T47D (cell line): ENCODE results near the gene PEX16.

ENCODE experiments used
- DNase-seq, 2 experiments: peaks; one replicate each; pipeline versions ENCODE4 v3.0.0 to v3.0.0-alpha.2; 2011 to 2012; ENCODE audit warnings: low read depth in 1 of 2, low spot score in 1 of 2
- JUND ChIP-seq: IDR thresholded peaks from 2 replicates; pipeline ENCODE4 v1.6.1; 2012; ENCODE audit warnings: low read depth
- in situ Hi-C: cut with HindIII; loops from 2 replicates; pipeline ENCODE4 v1.10.0; 2016; ENCODE audit warnings: low sequenced_read_pairs, low pct_unique_long_range_greater_than_20kb

Gene PEX16

GRCh38 chr11:45927684-45928413 is 10.2 kb upstream of the PEX16 start:
- in situ Hi-C loops = no loop called here
- no peak for DNase-seq
- TF ChIP-seq JUND = no peak

GRCh38 chr11:45927332-45927683 is 9.6 kb upstream of the PEX16 start:
- TF ChIP-seq JUND = no peak
- in situ Hi-C loops = no loop called here
- no peak for DNase-seq

DNA sequence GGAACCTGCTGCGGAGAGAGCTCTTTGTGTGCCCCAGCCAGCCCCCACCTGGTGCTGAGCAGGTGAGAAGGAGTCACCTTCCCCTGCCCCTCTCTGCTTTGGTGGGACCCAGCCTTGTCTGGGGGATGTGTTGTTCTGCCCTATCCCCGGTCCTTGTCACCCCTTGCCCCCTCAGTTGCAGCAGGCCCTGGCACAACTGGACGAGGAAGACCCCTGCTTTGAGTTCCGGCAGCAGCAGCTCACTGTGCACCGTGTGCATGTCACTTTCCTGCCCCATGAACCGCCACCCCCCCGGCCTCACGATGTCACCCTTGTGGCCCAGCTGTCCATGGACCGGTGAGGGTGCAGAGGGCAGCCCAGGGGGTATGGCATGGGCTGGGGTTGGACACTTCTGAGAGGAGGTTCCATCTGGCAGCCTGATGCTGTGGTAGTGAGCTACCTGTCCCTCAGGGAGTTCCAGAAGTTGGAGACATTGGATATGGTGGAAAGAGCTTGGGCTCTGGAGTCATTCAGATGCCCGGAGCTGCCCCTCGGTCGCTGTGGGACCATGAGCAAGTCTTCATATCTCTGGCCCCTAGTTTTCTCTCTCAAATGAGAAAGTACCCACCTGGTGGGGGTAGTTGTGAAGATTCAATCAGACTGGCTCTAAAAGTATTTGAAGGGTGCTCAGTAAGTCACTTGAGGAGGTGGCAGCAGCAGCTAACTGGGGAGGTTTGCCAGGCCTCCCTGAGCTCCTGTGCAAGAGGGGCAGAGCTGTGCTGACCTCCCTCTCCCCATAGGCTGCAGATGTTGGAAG is 9.1 kb upstream of the PEX16 start:
- DNase-seq = no peak
- in situ Hi-C loops = no loop called here
- no peak for TF ChIP-seq JUND

GRCh38 chr11:45926001-45926401 is 8.3 kb upstream of the PEX16 start:
- DNase-seq = no peak
- in situ Hi-C loops = no loop called here
- no peak for TF ChIP-seq JUND

DNA sequence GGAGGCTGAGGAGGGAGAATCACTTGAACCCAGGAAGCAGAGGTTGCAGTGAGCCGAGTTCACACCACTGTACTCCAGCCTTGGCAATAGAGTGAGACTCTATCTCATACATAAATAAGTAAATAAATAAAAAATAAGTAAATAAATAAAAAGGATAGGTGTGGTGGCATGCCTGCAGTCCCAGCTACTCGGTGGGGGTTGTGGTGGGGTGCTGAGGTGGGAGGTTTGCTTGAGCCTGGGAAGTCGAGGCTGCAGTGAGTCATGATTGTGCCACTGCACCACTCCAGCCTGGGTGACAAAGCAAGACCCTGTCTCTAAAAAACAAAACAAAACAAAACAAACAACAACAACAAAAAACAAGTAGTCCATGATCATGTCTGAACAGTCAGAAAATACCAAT is 7.9 kb upstream of the PEX16 start:
- TF ChIP-seq JUND = no peak
- no peak for DNase-seq
- in situ Hi-C loops = no loop called here

- in situ Hi-C loops = no loop called here
- TF ChIP-seq JUND = no peak
- no peak for DNase-seq
These were observed 7.2 kb upstream of the PEX16 start for GRCh38 chr11:45924927-45925326.

DNA sequence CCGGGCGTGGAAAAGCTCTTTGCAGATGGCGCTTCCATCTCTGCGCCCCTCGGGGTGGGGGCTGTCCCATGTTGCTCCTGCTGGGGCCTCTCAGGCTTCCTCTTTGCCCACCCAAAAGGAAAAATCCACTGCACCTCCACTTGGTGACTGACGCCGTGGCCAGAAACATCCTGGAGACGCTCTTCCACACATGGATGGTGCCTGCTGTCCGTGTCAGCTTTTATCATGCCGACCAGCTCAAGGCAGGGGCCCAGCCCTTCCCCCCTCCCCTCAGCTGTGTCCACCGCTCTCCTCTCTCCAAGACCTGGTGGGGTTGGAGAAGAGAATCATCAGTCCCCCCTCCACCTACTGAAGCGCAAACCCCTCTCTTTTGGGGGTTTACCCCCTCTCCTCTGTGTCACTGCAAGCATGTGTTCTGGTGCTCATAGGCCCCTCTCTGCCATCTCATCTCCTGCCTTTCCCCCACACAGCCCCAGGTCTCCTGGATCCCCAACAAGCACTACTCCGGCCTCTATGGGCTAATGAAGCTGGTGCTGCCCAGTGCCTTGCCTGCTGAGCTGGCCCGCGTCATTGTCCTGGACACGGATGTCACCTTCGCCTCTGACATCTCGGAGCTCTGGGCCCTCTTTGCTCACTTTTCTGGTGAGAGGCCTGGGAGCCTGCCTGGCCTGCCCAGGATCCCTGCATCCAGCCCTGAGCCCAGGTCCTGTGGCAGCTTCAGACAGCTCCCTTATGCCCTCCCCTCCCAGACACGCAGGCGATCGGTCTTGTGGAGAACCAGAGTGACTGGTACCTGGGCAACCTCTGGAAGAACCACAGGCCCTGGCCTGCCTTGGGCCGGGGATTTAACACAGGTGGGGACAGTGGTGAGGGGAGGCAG is 6.6 kb upstream of the PEX16 start:
- no peak for DNase-seq
- no peak for TF ChIP-seq JUND
- in situ Hi-C loops = no loop called here

DNA sequence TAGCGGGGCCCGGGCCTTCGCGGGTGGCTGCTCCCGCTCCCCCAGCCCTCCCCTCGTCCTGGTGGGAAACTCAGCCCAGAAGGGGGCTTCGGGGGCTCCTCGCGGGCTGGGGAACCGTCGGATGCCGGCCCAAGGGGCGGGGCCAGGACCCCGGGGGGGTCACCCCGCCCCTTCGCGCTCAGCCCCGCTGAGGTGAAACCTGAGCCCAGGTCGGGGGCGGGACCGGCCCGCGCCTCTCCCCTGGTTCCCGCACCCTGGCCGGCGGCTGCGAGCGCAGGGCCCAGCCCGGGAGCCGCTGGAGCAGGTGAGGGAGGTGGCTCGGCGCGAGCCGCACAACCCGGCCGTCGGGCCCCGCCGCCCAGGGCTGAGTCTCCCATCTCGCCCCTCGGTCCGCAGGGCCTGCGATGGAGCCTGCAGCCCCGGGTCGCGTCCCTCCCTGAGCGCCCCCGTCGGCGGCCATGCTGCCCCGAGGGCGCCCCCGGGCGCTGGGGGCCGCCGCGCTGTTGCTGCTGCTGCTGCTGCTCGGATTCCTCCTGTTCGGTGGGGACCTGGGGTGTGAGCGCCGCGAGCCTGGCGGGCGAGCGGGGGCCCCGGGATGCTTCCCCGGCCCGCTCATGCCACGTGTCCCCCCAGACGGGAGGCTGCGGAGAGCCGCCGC is 4.9 kb upstream of the PEX16 start, which contains the start of gene LARGE2:
Gene LARGE2 (plus strand): TSS at position 232 of the 658 bp plus-strand sequence. CDS start 227 bp downstream, at position 459.
- in situ Hi-C loops = no loop called here
- peak; percentile 92 to 98 for DNase-seq

DNA sequence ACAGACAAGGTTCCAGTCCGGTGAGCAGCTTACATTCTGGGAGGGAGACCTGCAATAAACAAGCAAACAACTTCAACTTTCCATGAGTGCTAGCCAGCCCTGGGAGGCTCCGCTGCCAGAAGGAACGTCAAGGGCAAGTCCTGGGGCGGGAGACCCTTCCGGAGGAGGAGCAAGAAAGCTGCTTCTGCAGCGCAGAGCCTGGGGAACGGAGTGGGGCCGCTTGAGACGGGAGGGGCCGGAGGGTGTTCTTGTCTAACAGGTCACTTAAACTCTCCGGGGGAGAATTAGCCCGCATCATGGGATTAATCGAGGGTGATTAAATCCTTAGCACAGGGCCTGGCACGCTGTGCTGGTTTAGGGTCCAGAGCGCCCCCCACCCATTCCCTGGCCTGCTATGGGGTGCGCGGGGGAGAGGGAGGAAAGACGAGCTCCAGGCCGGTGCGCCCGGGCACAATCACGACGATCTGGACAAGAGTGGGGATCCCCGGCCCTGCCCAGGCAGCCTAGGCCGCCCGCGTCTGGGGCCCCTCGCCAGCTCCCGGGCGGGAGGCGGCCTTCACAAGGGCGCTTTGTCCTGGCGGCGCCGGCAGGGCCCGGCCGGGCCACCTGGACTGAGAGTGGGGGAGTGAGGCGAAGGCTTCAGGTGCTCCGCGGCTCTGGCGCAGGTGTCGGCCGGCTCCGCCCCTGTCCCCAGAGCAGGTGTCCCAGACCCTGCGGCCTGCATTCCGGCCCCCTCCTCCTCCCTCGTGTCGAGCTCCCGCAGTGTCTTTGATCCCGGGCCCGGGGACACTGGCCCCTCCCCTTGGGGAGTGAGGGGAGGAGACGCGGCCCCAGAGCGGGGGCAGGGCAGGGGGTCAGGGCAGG is 4.1 kb upstream of the PEX16 start:
- no peak for TF ChIP-seq JUND
- peak; percentile 96 to 99 for DNase-seq
- in situ Hi-C loops = no loop called here

More for the DNA sequence above, 4.9 kb upstream of the PEX16 start, which contains the start of gene LARGE2:
- TF ChIP-seq JUND = no peak

GRCh38 chr11:45920531-45921477 is 3.1 kb upstream of the PEX16 start:
- DNase-seq = no peak
- in situ Hi-C loops = no loop called here

More at GRCh38 chr11:45920531-45921477, 3.1 kb upstream of the PEX16 start:
- TF ChIP-seq JUND = no peak
